Left lobe of liver (tissue), 2 donors: ENCODE measurements around the gene LSM14B. TPM values are rescaled to one million over a fixed set of nuclear protein-coding genes. Genes with fewer than 3 reads are reported as not detected.

Experiments used
- ATAC-seq: fragments of 200-7000 bp; cut with Tn5 transposase; one replicate; pipeline ENCODE4 v1.9.1; 2020; ENCODE audit warnings: mild to moderate bottlenecking, moderate library complexity
- DNase-seq: peaks from one replicate; pipeline ENCODE4 v3.0.0-alpha.2; 2020; ENCODE audit warnings: low spot score
- total RNA-seq: library from RNA; stranded (reverse); gene quantifications from one replicate; pipeline ENCODE4 v1.2.1, GENCODE V29; 2021
- donor health status: DM: no; HTN: no; CAD: no; lungs with moderate emphysema.
- donor health status: DM: no; HTN: yes; CAD: no.

Gene LSM14B
- total RNA-seq, 1 donor from 2014 or later: 19.6 TPM

- ATAC-seq (no peak), DNase-seq (no peak)
Observed at GRCh38 chr20:62131560-62132320, 9.5 kb downstream of the LSM14B start.

GRCh38 chr20:62132421-62132820 is 10.1 kb downstream of the LSM14B start:
- ATAC-seq: no peak
- DNase-seq: no peak

GRCh38 chr20:62133051-62133845 is 11.0 kb downstream of the LSM14B start:
- peak; percentile 25 for ATAC-seq
- no peak for DNase-seq

GRCh38 chr20:62133864-62134263 is 11.6 kb downstream of the LSM14B start:
- DNase-seq: no peak
- ATAC-seq: no peak

GRCh38 chr20:62134735-62135231 is 12.5 kb downstream of the LSM14B start:
- ATAC-seq: peak; percentile 79
- DNase-seq: peak; percentile 90

GRCh38 chr20:62135573-62136266 is 13.4 kb downstream of the LSM14B start:
- DNase-seq: no peak
- no peak for ATAC-seq

GRCh38 chr20:62136283-62137091 is 14.2 kb downstream of the LSM14B start:
- ATAC-seq (peak; percentile 43), DNase-seq (no peak)

GRCh38 chr20:62137092-62137384 is 14.8 kb downstream of the LSM14B start:
- ATAC-seq (no peak), DNase-seq (no peak)

- no peak for DNase-seq
- no peak for ATAC-seq
Observed at GRCh38 chr20:62137478-62138203, 15.4 kb downstream of the LSM14B start.

GRCh38 chr20:62138204-62138543 is 15.9 kb downstream of the LSM14B start:
- DNase-seq (no peak), ATAC-seq (no peak)

GRCh38 chr20:62138912-62139311 is 16.6 kb downstream of the LSM14B start:
- DNase-seq (no peak), ATAC-seq (no peak)

GRCh38 chr20:62139636-62140035 is 17.4 kb downstream of the LSM14B start:
- ATAC-seq (no peak), DNase-seq (no peak)

- ATAC-seq: no peak
- no peak for DNase-seq
Observed at GRCh38 chr20:62141043-62141396, 18.7 kb downstream of the LSM14B start.

GRCh38 chr20:62141397-62142251 is 19.3 kb downstream of the LSM14B start:
- peak; percentile 5 for ATAC-seq

GRCh38 chr20:62142252-62143080 is 20.2 kb downstream of the LSM14B start:
- no peak for ATAC-seq
- no peak for DNase-seq

More at GRCh38 chr20:62141397-62142251, 19.3 kb downstream of the LSM14B start:
- no peak for DNase-seq

- DNase-seq: peak; percentile 89
- ATAC-seq: peak; percentile 76
Observed at GRCh38 chr20:62143081-62143956, 21.0 kb downstream of the LSM14B start, which contains the start of the genes PSMA7 and SS18L1. Gene PSMA7 (minus strand): TSS chr20:62143394. CDS start chr20:62143303, 91 bp downstream. Gene SS18L1 (plus strand): TSS chr20:62143769. CDS start chr20:62143821, 52 bp downstream.
